Hypothalamus (tissue), 51 donors: Measurements from ENCODE around the gene APCDD1L.
"Not testable (repeated sequence)": the region's sequence is repeated elsewhere in the genome, so short reads cannot be mapped to it uniquely, and the experiment has no call there.

Source experiments
- DNase-seq, 51 donors: peaks; one replicate each; lab custom pipeline; 2025; lab: John Stamatoyannopoulos, UW

Gene APCDD1L

GRCh38 chr20:58420798-58421496 is 94.3 kb downstream of the APCDD1L start:
- no peak for DNase-seq

- DNase-seq = no peak
These were observed 96.0 kb downstream of the APCDD1L start for GRCh38 chr20:58418949-58419748.

GRCh38 chr20:58417438-58417837 is 97.8 kb downstream of the APCDD1L start:
- no peak for DNase-seq

- no peak for DNase-seq
These were observed 98.4 kb downstream of the APCDD1L start for GRCh38 chr20:58416835-58417234.

GRCh38 chr20:58416057-58416456 is 99.1 kb downstream of the APCDD1L start:
- DNase-seq = no peak

GRCh38 chr20:58414786-58415185 is 100.4 kb downstream of the APCDD1L start:
- not testable (repeated sequence) for DNase-seq

GRCh38 chr20:58414216-58414615 is 101.0 kb downstream of the APCDD1L start:
- DNase-seq = not testable (repeated sequence)
